Stimulated activated CD4-positive, alpha-beta T cell treated with anti-CD3 and anti-CD28 coated beads, Interleukin-12 subunit alpha, Interleukin-12 subunit beta, amount 100 ng/mL, for 24 hours (primary cell): ENCODE data around the gene ST6GAL1.
"Not testable (repeated sequence)": the region's sequence is repeated elsewhere in the genome, so short reads cannot be mapped to it uniquely, and the experiment has no call there.

Experiments used
- DNase-seq, 2 experiments: peaks; one replicate each; pipeline ENCODE4 v3.0.0-alpha.2; 2020; ENCODE audit warnings: low read depth in 2 of 2

ST6GAL1 gene

GRCh38 chr3:187046033-187046432, 115.7 kb downstream of the ST6GAL1 start:
- DNase-seq = no peak

- DNase-seq = no peak
Measured at GRCh38 chr3:187049462-187050101, 119.3 kb downstream of the ST6GAL1 start.

DNA sequence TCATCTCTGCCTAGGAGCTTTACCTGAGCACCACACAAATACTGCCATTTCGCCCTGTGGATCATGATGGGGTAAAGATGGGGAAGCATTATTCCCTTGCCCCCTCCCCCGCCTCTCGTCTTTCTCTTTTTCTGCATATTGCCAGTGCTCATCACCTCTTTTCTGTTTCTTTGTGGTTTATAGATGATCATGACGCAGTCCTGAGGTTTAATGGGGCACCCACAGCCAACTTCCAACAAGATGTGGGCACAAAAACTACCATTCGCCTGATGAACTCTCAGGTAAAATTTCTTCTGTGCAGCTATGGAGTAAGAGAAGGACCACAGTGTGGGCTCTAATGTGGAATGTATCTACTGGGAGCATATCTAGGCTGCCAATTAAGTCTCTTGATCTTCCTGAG, 120.7 kb downstream of the ST6GAL1 start:
- DNase-seq = no peak

- no peak for DNase-seq
Measured at GRCh38 chr3:187051724-187052366, 121.5 kb downstream of the ST6GAL1 start.

GRCh38 chr3:187052427-187052826, 122.1 kb downstream of the ST6GAL1 start:
- DNase-seq = not testable (repeated sequence)

GRCh38 chr3:187054433-187054832, 124.1 kb downstream of the ST6GAL1 start:
- DNase-seq = not testable (repeated sequence)

DNA sequence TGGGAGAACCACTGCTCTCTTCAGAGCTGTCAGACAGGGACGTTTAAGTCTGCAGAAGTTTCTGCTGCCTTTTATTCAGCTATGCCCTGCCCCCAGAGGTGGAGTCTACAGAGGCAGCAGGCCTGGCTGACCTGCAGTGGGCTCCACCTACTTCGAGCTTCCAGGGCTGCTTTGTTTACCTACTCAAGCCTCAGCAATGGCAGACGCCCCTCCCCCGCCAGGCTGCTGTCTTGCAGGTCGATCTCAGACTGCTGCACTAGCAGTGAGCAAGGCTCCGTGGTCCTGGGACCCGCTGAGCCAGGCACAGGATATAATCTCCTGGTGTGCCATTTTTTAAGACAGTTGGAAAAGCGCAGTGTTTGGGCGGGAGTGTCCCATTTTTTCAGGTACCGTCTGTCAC, 127.5 kb downstream of the ST6GAL1 start:
- not testable (repeated sequence) for DNase-seq

GRCh38 chr3:187061748-187062147, 131.4 kb downstream of the ST6GAL1 start:
- DNase-seq = no peak

- DNase-seq = no peak
Measured at GRCh38 chr3:187062526-187063177, 132.3 kb downstream of the ST6GAL1 start.

DNA sequence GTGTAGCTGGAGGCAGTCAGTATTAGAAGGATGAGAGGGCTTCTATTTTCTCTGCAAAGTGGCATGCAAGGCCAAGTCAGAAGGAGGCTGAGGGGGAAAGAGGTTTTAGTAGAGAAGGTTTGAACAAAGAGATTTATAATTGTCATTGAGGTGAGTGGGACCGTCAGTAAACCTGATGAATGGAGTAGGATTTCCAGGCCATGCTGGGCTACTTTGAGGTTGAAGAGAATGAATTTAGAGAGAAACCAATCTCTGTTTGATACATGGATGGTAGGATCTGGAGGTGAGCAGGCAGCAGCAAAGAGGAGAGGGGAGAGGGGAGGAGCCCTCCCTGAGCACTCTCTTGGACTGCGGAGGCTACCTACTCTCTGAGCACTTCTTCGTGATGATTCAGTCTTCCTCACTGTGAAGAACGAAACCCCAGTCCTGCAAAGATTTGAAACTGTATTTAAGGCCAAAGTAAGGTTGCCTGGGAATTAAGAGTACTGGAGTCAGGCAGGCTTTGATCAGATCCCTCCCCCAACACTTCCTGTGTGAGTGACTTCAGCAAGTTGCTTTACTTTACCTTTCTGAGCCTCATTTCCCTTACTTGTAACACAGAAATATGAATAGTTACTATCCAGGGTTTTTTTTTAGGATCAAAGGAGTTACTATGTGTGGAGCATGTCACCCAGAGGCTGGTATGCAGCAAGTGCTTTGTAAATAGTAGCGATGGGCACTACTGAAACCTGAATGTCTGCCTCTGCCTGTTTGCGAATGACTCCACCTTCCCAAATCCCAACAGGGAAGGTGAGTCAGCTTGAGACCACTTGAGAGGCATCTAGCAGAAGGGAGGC, 133.2 kb downstream of the ST6GAL1 start:
- no peak for DNase-seq

DNA sequence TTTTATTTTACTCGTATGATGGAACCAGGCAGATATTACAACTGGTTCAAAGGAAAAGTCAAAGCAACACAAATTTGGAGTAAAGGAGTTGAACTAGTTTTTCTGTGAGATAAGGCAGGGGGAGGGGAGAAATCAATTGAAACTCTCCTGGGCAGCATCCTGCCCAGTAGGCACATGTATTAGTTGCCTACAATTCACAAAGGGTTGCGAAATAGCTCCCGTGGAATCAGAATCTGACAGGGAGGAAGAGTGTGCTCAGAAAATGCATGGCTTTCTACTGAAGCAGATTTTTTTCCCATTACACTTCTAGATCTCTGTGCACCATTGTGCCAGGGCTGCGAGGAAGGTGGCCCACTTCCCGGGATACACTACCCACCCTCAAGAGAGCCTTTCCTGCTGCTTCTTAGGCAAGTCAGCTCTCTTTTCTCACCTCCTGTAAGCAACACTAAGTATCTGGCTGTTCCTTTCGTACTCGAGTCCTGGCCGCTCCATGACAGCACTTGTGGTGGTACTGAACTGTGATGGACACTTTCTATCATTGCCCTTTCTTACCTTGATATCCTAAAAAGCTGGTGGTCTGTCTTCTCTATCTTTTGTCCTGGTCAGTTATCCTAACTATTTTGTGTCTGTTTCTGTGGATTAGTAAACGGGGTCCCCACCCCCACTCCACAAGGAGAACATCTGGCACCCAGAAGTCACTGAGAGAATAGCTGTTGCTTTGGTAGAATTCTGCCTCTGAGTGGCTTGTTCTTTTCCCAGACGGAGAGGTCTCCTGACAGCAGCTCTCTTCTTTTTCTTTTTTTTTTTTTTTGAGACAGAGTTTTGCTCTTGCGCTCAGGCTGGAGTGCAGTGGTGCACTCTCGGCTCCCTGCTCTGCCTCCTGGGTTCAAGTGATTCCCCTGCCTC, 134.1 kb downstream of the ST6GAL1 start:
- no peak for DNase-seq

- DNase-seq = no peak
Measured at GRCh38 chr3:187066228-187066995, 136.1 kb downstream of the ST6GAL1 start.

DNA sequence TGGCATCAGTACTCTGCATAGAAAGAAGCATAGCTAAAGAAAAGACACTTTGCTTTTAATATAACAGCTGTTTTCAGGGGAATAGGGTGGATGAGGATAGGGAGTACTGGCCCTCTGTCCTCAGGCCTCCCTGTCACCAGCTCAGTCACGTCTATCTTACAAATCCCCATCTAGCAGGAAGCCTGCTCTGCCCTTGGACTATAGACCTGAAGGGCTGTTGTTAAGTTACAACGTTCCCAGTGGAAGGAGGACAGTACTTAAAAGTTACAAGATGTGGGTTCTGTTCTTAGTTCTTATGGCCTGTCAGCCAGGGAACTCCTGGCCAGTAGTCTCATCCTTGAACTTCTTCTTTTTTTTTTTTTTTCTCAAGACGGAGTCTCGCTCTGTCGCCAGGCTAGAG, 138.5 kb downstream of the ST6GAL1 start:
- no peak for DNase-seq

GRCh38 chr3:187069857-187070516, 139.7 kb downstream of the ST6GAL1 start:
- no peak for DNase-seq

DNA sequence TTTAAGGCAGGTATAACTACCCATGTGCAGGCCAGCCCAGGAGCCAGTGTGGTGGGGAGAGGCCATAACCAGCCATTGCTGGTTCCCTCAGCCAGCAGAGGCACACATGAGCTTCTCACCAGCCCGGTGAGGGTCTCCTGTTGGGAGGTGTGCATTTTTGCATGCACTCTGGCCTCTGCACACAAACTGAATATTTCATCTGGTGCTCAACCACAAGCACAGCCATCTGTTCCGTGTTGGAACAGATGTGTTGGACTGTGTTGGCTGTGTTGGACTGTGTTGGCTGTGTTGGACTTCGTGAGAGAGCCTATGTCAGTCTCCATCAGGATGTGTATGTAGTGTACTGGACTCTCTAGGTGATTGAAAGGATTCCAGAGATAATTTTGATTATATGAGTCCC, 141.8 kb downstream of the ST6GAL1 start:
- DNase-seq = no peak

- no peak for DNase-seq
Measured at GRCh38 chr3:187072511-187072910, 142.2 kb downstream of the ST6GAL1 start.

DNA sequence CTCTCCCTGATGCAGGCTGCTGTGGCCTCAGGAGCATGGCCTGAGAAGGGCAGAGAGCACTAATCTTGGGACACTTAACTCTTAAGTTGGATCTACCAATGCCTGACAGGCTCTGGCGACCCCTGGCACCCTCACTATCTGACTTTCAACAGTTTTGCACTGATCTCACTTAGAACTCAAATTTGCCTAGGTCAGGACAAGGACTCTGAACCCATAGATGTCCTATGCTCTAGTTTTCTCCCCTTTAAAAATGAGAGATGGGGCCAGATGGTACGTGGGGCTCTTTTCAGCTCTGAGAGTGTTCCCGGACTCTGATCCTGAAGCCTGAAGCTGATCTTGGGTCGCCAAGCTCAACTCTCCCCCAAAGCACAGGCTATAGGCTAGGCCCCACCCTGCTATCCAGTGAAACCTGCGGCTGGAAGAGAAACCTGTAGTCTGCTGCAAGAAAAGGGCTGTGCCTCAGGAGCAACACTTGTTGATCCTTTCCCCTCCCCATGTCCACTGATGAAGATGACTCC, 143.3 kb downstream of the ST6GAL1 start:
- DNase-seq = no peak

DNA sequence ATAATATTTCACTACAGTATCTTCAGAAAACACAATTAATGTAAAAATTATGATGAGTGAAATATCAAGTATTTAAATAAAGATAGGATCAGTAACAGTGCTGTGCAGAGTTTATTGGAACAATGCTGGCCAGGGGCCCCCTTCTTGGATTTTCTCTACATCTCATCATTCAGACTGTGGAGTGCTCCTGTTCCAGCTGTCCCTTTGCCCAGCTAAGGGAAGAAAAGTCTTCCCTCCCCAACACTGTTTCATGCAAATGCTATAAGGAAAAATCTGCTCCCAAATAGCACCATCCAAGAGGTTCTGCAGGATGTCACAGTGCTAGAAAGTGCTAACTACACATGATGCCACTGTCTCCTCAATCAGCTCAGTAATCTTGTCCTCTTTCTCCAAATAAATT, 144.5 kb downstream of the ST6GAL1 start:
- DNase-seq = no peak

DNA sequence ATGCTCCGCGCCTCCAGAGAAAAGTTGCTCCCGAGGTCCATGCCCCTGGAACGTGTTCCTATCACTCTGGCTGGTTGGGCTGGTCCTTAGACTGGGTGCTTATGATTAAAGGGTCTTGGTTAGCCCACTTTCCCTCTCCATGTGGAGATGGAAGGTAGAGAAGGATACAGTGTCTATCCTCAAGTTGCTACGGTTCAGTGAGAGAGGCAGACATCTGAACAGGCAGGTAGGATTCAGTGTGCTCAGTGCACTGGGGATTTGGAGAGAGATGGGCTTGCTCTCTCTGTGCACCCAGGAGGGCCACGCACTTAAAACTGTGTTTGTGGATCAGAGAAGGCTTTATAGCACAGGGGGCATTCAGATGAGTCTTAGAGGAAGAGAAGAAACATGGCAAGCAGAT, 146.0 kb downstream of the ST6GAL1 start:
- no peak for DNase-seq

DNA sequence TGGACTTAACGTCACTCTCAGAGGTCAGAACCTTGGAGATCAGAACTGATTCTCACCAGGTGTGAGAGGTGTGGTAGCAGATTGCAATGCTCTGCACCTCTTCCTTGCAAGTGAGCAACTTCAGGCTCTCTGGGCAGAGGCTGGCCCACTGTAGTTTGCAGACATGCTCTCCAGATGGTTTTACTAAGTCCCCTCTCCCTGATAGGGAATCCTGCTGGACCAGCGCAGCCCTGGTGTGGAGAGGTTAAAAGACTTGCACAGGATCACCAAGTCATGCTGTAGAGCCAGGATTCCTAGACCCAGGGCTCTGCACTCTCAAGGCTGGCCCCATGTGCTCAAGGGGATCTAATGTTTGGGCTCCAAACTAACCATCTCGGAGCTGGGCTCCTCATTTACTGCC, 146.8 kb downstream of the ST6GAL1 start:
- DNase-seq = no peak
